ENCODE results near the gene ING5.

The ING5 gene

GRCh38 chr2:241673189-241673663 lies 28.6 kb upstream of the ING5 start:
- TF ChIP-seq CTCF (IDR thresholded peaks at IDR 0.05; ENCODE audit: low read depth, low read length, poor library complexity, severe bottlenecking) (no peak), EZH2phosphoT487 (IDR thresholded peaks at IDR 0.05; ENCODE audit: borderline replicate concordance, low read length) (no peak)
- Histone ChIP-seq H3K4me3 (ENCODE audit: low read length) (no peak overlapping the region), H3K36me3 (ENCODE audit: control insufficient read depth, low read length) (peaks cover 65% of the 10 kb centered on the region), H3K79me2 (ENCODE audit: control insufficient read depth, low read length) (no peaks in the 10 kb centered on the region), H3F3A (ENCODE audit: control insufficient read depth, insufficient read depth) (no peaks in the 10 kb centered on the region), H3K4me2 (ENCODE audit: low read length) (no peak overlapping the region), H3K4me1 (ENCODE audit: control insufficient read depth, low read length) (no peaks in the 10 kb centered on the region), H3K27ac (ENCODE audit: low read depth, low read length) (no peak overlapping the region), H3K9me2 (replicated peaks; ENCODE audit: control insufficient read depth, low read length) (no peaks in the 10 kb centered on the region), H3K9me3 (ENCODE audit: control insufficient read depth, insufficient read depth, low read length) (no peaks in the 10 kb centered on the region), H4K20me1 (ENCODE audit: control insufficient read depth, insufficient read depth, low read depth, low read length) (no peaks in the 10 kb centered on the region), H3K27me3 (ENCODE audit: control insufficient read depth, low read length) (no peaks in the 10 kb centered on the region)

GRCh38 chr2:241673797-241674725 lies 27.8 kb upstream of the ING5 start:
- H3K9me3 ChIP-seq (ENCODE audit: control insufficient read depth, insufficient read depth, low read length) = no peaks in the 10 kb centered on the region
- H3F3A ChIP-seq (ENCODE audit: control insufficient read depth, insufficient read depth) = no peaks in the 10 kb centered on the region
- no peak overlapping the region for H3K27ac ChIP-seq (ENCODE audit: low read depth, low read length)
- no peaks in the 10 kb centered on the region for H3K27me3 ChIP-seq (ENCODE audit: control insufficient read depth, low read length)
- no peaks in the 10 kb centered on the region for H3K9me2 ChIP-seq (replicated peaks; ENCODE audit: control insufficient read depth, low read length)
- H3K4me1 ChIP-seq (ENCODE audit: control insufficient read depth, low read length) = no peaks in the 10 kb centered on the region
- H4K20me1 ChIP-seq (ENCODE audit: control insufficient read depth, insufficient read depth, low read depth, low read length) = no peaks in the 10 kb centered on the region
- peaks cover 65% of the 10 kb centered on the region for H3K36me3 ChIP-seq (ENCODE audit: control insufficient read depth, low read length)
- H3K4me2 ChIP-seq (ENCODE audit: low read length) = no peak overlapping the region
- H3K79me2 ChIP-seq (ENCODE audit: control insufficient read depth, low read length) = no peaks in the 10 kb centered on the region
- no peak for TF ChIP-seq EZH2phosphoT487 (IDR thresholded peaks at IDR 0.05; ENCODE audit: borderline replicate concordance, low read length)
- no peak for TF ChIP-seq CTCF (IDR thresholded peaks at IDR 0.05; ENCODE audit: low read depth, low read length, poor library complexity, severe bottlenecking)
- no peak overlapping the region for H3K4me3 ChIP-seq (ENCODE audit: low read length)

GRCh38 chr2:241675885-241676284 lies 26.0 kb upstream of the ING5 start:
- no peak overlapping the region for H3K27ac ChIP-seq (ENCODE audit: low read depth, low read length)
- no peaks in the 10 kb centered on the region for H3K9me2 ChIP-seq (replicated peaks; ENCODE audit: control insufficient read depth, low read length)
- no peaks in the 10 kb centered on the region for H3K4me1 ChIP-seq (ENCODE audit: control insufficient read depth, low read length)
- H3K79me2 ChIP-seq (ENCODE audit: control insufficient read depth, low read length) = peaks cover 9% of the 10 kb centered on the region
- no peaks in the 10 kb centered on the region for H4K20me1 ChIP-seq (ENCODE audit: control insufficient read depth, insufficient read depth, low read depth, low read length)
- peaks cover 82% of the 10 kb centered on the region for H3K36me3 ChIP-seq (ENCODE audit: control insufficient read depth, low read length)
- no peaks in the 10 kb centered on the region for H3F3A ChIP-seq (ENCODE audit: control insufficient read depth, insufficient read depth)
- H3K4me2 ChIP-seq (ENCODE audit: low read length) = no peak overlapping the region
- H3K27me3 ChIP-seq (ENCODE audit: control insufficient read depth, low read length) = no peaks in the 10 kb centered on the region
- H3K9me3 ChIP-seq (ENCODE audit: control insufficient read depth, insufficient read depth, low read length) = no peaks in the 10 kb centered on the region
- no peak for TF ChIP-seq EZH2phosphoT487 (IDR thresholded peaks at IDR 0.05; ENCODE audit: borderline replicate concordance, low read length)
- TF ChIP-seq CTCF (IDR thresholded peaks at IDR 0.05; ENCODE audit: low read depth, low read length, poor library complexity, severe bottlenecking) = no peak
- no peak overlapping the region for H3K4me3 ChIP-seq (ENCODE audit: low read length)
